Neuronal stem cell (in vitro differentiated cells): ENCODE data around the gene NTRK3.
A peak's percentile ranks its signal among the peaks of the same experiment; 100 is the strongest.

Experiments
- DNase-seq: peaks from one replicate; pipeline ENCODE4 v3.0.0-alpha.2; 2013; ENCODE audit warnings: low spot score
- H2AFZ ChIP-seq: one replicate; pipeline ENCODE4 v1.6.1; 2013; ENCODE audit warnings: mild to moderate bottlenecking, low read length, inconsistent platforms
- H2AK5ac ChIP-seq: 2 replicates; pipeline ENCODE4 v1.6.1; 2013; ENCODE audit warnings: low read depth, mild to moderate bottlenecking, inconsistent platforms, low read length, moderate library complexity, mixed read lengths
- H2BK120ac ChIP-seq: 2 replicates; pipeline ENCODE4 v1.6.1; 2013; ENCODE audit warnings: low read depth, mild to moderate bottlenecking, inconsistent platforms, low read length, moderate library complexity, mixed read lengths
- H2BK12ac ChIP-seq: one replicate; pipeline ENCODE4 v1.6.1; 2013; ENCODE audit warnings: low read length, inconsistent platforms
- H2BK15ac ChIP-seq: 2 replicates; pipeline ENCODE4 v1.6.1; 2013; ENCODE audit warnings: mild to moderate bottlenecking, low read length, inconsistent platforms, mixed read lengths
- H2BK5ac ChIP-seq: one replicate; pipeline ENCODE4 v1.6.1; 2013; ENCODE audit warnings: inconsistent platforms, mild to moderate bottlenecking, low read length, moderate library complexity
- H3K14ac ChIP-seq: one replicate; pipeline ENCODE4 v1.6.1; 2013; ENCODE audit warnings: low read length, inconsistent platforms
- H3K18ac ChIP-seq: 2 replicates; pipeline ENCODE4 v1.6.1; 2013; ENCODE audit warnings: low read length, inconsistent platforms
- H3K23ac ChIP-seq: 2 replicates; pipeline ENCODE4 v1.6.1; 2013; ENCODE audit warnings: low read depth, mild to moderate bottlenecking, mixed read lengths, low read length, inconsistent platforms; ENCODE audit not compliant: poor library complexity
- H3K27ac ChIP-seq: replicated peaks from 3 replicates; pipeline ENCODE4 v1.5.1; 2013; ENCODE audit warnings: low read length, inconsistent platforms
- H3K27me3 ChIP-seq, 3 experiments: 2 replicates each; pipeline ENCODE4 v1.6.1; 2013; ENCODE audit warnings: low read length in 3 of 3, mild to moderate bottlenecking in 2 of 3, inconsistent platforms in 1 of 3, low read depth in 1 of 3, mixed read lengths in 1 of 3, moderate library complexity in 1 of 3; ENCODE audit not compliant: control insufficient read depth in 3 of 3, insufficient read depth in 3 of 3
- H3K36me3 ChIP-seq, 2 donors: replicated peaks in 1 of 2; 2 replicates each; pipeline ENCODE4 v1.6.1; 2013; ENCODE audit warnings: low read length in 2 of 2; ENCODE audit not compliant: control insufficient read depth in 2 of 2, insufficient read depth in 2 of 2
- H3K4ac ChIP-seq: 2 replicates; pipeline ENCODE4 v1.6.1; 2013; ENCODE audit warnings: inconsistent platforms, mild to moderate bottlenecking, low read length, moderate library complexity
- H3K4me1 ChIP-seq, 2 donors: 1 replicate in 1 of 2; 2 replicates in 1 of 2; pipeline ENCODE4 v1.6.1; 2013; ENCODE audit warnings: low read length in 2 of 2, low read depth in 1 of 2; ENCODE audit not compliant: control insufficient read depth in 2 of 2, insufficient read depth in 1 of 2
- H3K4me2 ChIP-seq: one replicate; pipeline ENCODE4 v1.6.1; 2013; ENCODE audit warnings: mild to moderate bottlenecking, low read length, inconsistent platforms; ENCODE audit not compliant: insufficient read depth, poor library complexity, severe bottlenecking
- H3K4me3 ChIP-seq, 2 donors: 2 replicates each; pipeline ENCODE4 v1.5.1; 2013; ENCODE audit warnings: low read length in 2 of 2, mild to moderate bottlenecking in 2 of 2, inconsistent platforms in 1 of 2, moderate library complexity in 1 of 2
- H3K79me1 ChIP-seq: one replicate; pipeline ENCODE4 v1.6.1; 2013; ENCODE audit warnings: low read depth, mild to moderate bottlenecking, inconsistent platforms, low read length, moderate library complexity
- H3K9ac ChIP-seq: one replicate; pipeline ENCODE4 v1.6.1; 2013; ENCODE audit warnings: mild to moderate bottlenecking, low read depth, low read length, inconsistent platforms; ENCODE audit not compliant: poor library complexity
- H3K9me3 ChIP-seq, 2 donors: replicated peaks in 1 of 2; 2 replicates each; pipeline versions ENCODE3 to v1.6.1; 2013; ENCODE audit warnings: low read length in 2 of 2, mild to moderate bottlenecking in 2 of 2, inconsistent platforms in 1 of 2, low read depth in 1 of 2, mixed read lengths in 1 of 2, moderate library complexity in 1 of 2; ENCODE audit not compliant: control insufficient read depth in 2 of 2, insufficient read depth in 1 of 2
- H4K8ac ChIP-seq: one replicate; pipeline ENCODE4 v1.6.1; 2013; ENCODE audit warnings: low read depth, mild to moderate bottlenecking, inconsistent platforms, low read length, moderate library complexity
- H4K91ac ChIP-seq: one replicate; pipeline ENCODE4 v1.6.1; 2013; ENCODE audit warnings: low read length, low read depth, mild to moderate bottlenecking, inconsistent platforms; ENCODE audit not compliant: poor library complexity
- WGBS, 2 donors: extraction: QIAGEN DNeasy Blood & Tissue Kit; methylation state at CpG; one replicate each; pipeline ENCODE4 v1.1.7; 2013; ENCODE audit warnings: missing lambda C conversion rate in 2 of 2, mixed read lengths in 1 of 2; ENCODE audit not compliant: insufficient read length in 2 of 2, insufficient replicate concordance in 1 of 2; ENCODE audit errors: extremely low coverage in 2 of 2; 5-methylcytosine and 5-hydroxymethylcytosine counted together

Gene NTRK3

GRCh38 chr15:88032787-88033186 lies 223.8 kb downstream of the NTRK3 start:
- H3K14ac ChIP-seq: no peak overlapping the region
- no peak overlapping the region for H2BK15ac ChIP-seq
- H4K91ac ChIP-seq: no peak overlapping the region
- peaks cover 0 to 5% of the 10 kb centered on the region in 2 donors for H3K9me3 ChIP-seq
- H3K23ac ChIP-seq: peak overlapping the region; percentile 9
- no peaks in the 10 kb centered on the region for H3K36me3 ChIP-seq
- H2BK12ac ChIP-seq: no peak overlapping the region
- no CpG with 5 or more reads among the region's 13 CpGs for WGBS, 2 donors
- no peak overlapping the region for H3K18ac ChIP-seq
- H3K4me2 ChIP-seq: no peak overlapping the region
- H2BK120ac ChIP-seq: no peak overlapping the region
- H3K4me1 ChIP-seq: peaks cover 0 to 8% of the 10 kb centered on the region in 2 donors
- no peak overlapping the region for H3K27ac ChIP-seq
- no peak overlapping the region for H2AFZ ChIP-seq
- H3K4ac ChIP-seq: no peak overlapping the region
- H3K4me3 ChIP-seq: peak overlapping the region in 1 of 2 donors; percentile 50
- H3K9ac ChIP-seq: no peak overlapping the region
- H2AK5ac ChIP-seq: no peak overlapping the region
- H3K27me3 ChIP-seq: no peaks in the 10 kb centered on the region
- no peak for DNase-seq
- H4K8ac ChIP-seq: no peak overlapping the region
- H2BK5ac ChIP-seq: no peak overlapping the region
- H3K79me1 ChIP-seq: no peaks in the 10 kb centered on the region

- Histone ChIP-seq H3K79me1 (no peaks in the 10 kb centered on the region), H3K9ac (no peak overlapping the region), H3K4me1 (peaks cover 0 to 6% of the 10 kb centered on the region in 2 donors), H2BK12ac (no peak overlapping the region), H3K14ac (no peak overlapping the region), H3K4ac (no peak overlapping the region), H2BK5ac (no peak overlapping the region), H3K36me3 (no peaks in the 10 kb centered on the region), H3K4me2 (no peak overlapping the region), H3K27ac (no peak overlapping the region), H3K27me3 (no peaks in the 10 kb centered on the region), H3K18ac (no peak overlapping the region), H3K4me3 (no peak overlapping the region), H2AK5ac (no peak overlapping the region), H4K91ac (no peak overlapping the region), H3K23ac (no peak overlapping the region), H2AFZ (no peak overlapping the region), H3K9me3 (peaks cover 0 to 5% of the 10 kb centered on the region in 2 donors), H2BK120ac (no peak overlapping the region), H4K8ac (no peak overlapping the region), H2BK15ac (no peak overlapping the region)
- WGBS, 2 donors: no CpG with 5 or more reads among the region's 2 CpGs
- DNase-seq: no peak
These were observed 225.1 kb downstream of the NTRK3 start for GRCh38 chr15:88031461-88031860.

GRCh38 chr15:88029696-88030095 lies 226.8 kb downstream of the NTRK3 start:
- H3K9me3 ChIP-seq: peaks cover 0 to 5% of the 10 kb centered on the region in 2 donors

GRCh38 chr15:88028024-88028423 lies 228.5 kb downstream of the NTRK3 start:
- Histone ChIP-seq H3K4me1 (peaks cover 0 to 10% of the 10 kb centered on the region in 2 donors), H3K4me2 (no peak overlapping the region), H2BK12ac (no peak overlapping the region), H2AFZ (no peak overlapping the region), H3K9ac (no peak overlapping the region), H3K27me3 (no peaks in the 10 kb centered on the region), H3K23ac (no peak overlapping the region), H2AK5ac (no peak overlapping the region), H3K4ac (no peak overlapping the region), H3K27ac (no peak overlapping the region), H4K91ac (no peak overlapping the region), H3K14ac (no peak overlapping the region), H2BK15ac (no peak overlapping the region), H2BK120ac (no peak overlapping the region), H3K18ac (no peak overlapping the region), H3K36me3 (no peaks in the 10 kb centered on the region), H3K9me3 (peaks cover 0 to 5% of the 10 kb centered on the region in 2 donors), H4K8ac (no peak overlapping the region), H3K79me1 (no peaks in the 10 kb centered on the region), H2BK5ac (no peak overlapping the region), H3K4me3 (no peak overlapping the region)
- DNase-seq: no peak
- no CpG with 5 or more reads among the region's 3 CpGs for WGBS, 2 donors

More at GRCh38 chr15:88029696-88030095, 226.8 kb downstream of the NTRK3 start:
- Histone ChIP-seq H3K4me1 (peaks cover 0 to 5% of the 10 kb centered on the region in 2 donors), H4K8ac (no peak overlapping the region), H3K4me2 (no peak overlapping the region), H2BK5ac (no peak overlapping the region), H3K27me3 (no peaks in the 10 kb centered on the region), H3K27ac (no peak overlapping the region), H3K4ac (no peak overlapping the region), H2AK5ac (no peak overlapping the region), H3K14ac (no peak overlapping the region), H3K79me1 (no peaks in the 10 kb centered on the region), H3K23ac (no peak overlapping the region), H3K4me3 (no peak overlapping the region), H2AFZ (no peak overlapping the region), H3K36me3 (no peaks in the 10 kb centered on the region), H3K18ac (no peak overlapping the region), H3K9ac (no peak overlapping the region), H4K91ac (no peak overlapping the region), H2BK12ac (no peak overlapping the region), H2BK120ac (no peak overlapping the region), H2BK15ac (no peak overlapping the region)
- peak; percentile 18 for DNase-seq
- WGBS, 2 donors: no CpG with 5 or more reads among the region's 2 CpGs
